Measurements from ENCODE around the gene AP2A2. TPM values are rescaled to one million over a fixed set of nuclear protein-coding genes. Genes with fewer than 3 reads are reported as not detected.

Gene AP2A2
- total RNA-seq, 1 experiment from 2014 or later: 29.6 TPM

DNA sequence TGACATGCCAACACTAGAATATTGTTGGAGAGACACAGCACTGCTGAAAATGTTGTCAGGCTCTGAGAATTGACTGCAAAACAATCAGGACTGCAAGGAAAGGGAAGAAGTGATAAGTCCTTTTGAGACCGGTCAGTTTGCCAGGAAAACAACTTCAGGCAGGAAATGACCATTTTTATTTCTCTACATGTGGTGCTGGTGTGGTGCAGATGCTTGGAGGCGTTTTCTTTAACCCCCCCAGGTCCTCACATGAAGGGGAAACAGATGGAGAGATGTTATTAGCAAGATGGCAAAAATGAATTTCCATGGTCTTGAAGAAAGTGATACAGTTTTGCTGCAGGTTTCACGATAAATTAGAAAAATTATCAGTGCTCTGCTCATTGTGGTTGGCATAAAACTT, 5.7 kb downstream of the AP2A2 start:
- Histone ChIP-seq H3K4me3 (ENCODE audit: low read length) (no peak overlapping the region), H3K36me3 (ENCODE audit: low read depth, low read length) (no peaks in the 10 kb centered on the region; the same call in 1 of the 2 replicates), H3K9me2 (replicated peaks; ENCODE audit: low read length) (no peaks in the 10 kb centered on the region), H3K27me3 (ENCODE audit: low read length) (no peaks in the 10 kb centered on the region), H3F3A (ENCODE audit: low read length, unreplicated experiment) (no peaks in the 10 kb centered on the region), H3K9me3 (ENCODE audit: low read length) (no peaks in the 10 kb centered on the region), H4K20me1 (ENCODE audit: low read length) (peaks cover 12% of the 10 kb centered on the region), H3K79me2 (ENCODE audit: low read length) (peaks cover 93% of the 10 kb centered on the region), H3K27ac (ENCODE audit: low read length) (no peak overlapping the region), H3K4me2 (ENCODE audit: low read length) (no peak overlapping the region), H2AFZ (ENCODE audit: low read length) (no peak overlapping the region), H3K4me1 (ENCODE audit: insufficient read depth, low read length) (peaks cover 8% of the 10 kb centered on the region), H3K9ac (ENCODE audit: low read length) (no peak overlapping the region)
- POLR2A ChIA-PET (ENCODE audit: unreplicated experiment): no interaction called here
- CTCF ChIA-PET: no interaction called here
- intact Hi-C loops (cut with micrococcal nuclease): no loop called here
- DNase-seq (no peak), ATAC-seq (no peak)
- BruUV-seq (replicated peaks): no TSS peak
- TF ChIP-seq EZH2 (IDR thresholded peaks at IDR 0.05; ENCODE audit: low read length, unreplicated experiment): no peak
- TF ChIP-seq, protein P1, sequence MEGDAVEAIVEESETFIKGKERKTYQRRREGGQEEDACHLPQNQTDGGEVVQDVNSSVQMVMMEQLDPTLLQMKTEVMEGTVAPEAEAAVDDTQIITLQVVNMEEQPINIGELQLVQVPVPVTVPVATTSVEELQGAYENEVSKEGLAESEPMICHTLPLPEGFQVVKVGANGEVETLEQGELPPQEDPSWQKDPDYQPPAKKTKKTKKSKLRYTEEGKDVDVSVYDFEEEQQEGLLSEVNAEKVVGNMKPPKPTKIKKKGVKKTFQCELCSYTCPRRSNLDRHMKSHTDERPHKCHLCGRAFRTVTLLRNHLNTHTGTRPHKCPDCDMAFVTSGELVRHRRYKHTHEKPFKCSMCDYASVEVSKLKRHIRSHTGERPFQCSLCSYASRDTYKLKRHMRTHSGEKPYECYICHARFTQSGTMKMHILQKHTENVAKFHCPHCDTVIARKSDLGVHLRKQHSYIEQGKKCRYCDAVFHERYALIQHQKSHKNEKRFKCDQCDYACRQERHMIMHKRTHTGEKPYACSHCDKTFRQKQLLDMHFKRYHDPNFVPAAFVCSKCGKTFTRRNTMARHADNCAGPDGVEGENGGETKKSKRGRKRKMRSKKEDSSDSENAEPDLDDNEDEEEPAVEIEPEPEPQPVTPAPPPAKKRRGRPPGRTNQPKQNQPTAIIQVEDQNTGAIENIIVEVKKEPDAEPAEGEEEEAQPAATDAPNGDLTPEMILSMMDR (conservative IDR thresholded peaks at IDR 0.05; ENCODE audit: low read depth, low read length): no peak

DNA sequence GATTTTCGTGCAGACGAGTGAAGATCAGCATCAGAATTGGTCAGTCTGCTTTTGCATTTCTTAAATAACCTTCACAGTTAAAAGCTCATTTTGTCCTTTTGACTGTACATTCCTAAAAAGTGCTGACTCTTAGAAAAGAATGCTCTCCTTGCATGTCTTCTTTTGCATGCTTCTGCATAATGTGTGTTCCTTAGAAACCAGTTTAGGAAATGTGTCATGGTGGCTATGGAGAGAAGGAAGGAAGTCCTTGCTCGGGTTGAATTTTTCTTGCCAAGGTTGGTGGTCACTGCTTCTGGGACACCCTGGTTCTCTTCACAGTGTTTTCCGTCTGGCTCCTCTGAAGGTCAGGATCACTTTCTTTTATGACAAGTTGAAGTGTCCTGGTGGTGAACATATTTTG, 6.8 kb downstream of the AP2A2 start:
- ATAC-seq (no peak), DNase-seq (no peak)
- Histone ChIP-seq H3K27ac (ENCODE audit: low read length) (no peak overlapping the region), H3K9me3 (ENCODE audit: low read length) (no peaks in the 10 kb centered on the region), H3F3A (ENCODE audit: low read length, unreplicated experiment) (no peaks in the 10 kb centered on the region), H3K27me3 (ENCODE audit: low read length) (no peaks in the 10 kb centered on the region), H3K4me1 (ENCODE audit: insufficient read depth, low read length) (no peaks in the 10 kb centered on the region), H3K4me3 (ENCODE audit: low read length) (no peak overlapping the region), H3K9ac (ENCODE audit: low read length) (no peak overlapping the region), H3K9me2 (replicated peaks; ENCODE audit: low read length) (no peaks in the 10 kb centered on the region), H3K4me2 (ENCODE audit: low read length) (no peak overlapping the region), H4K20me1 (ENCODE audit: low read length) (peaks cover 4% of the 10 kb centered on the region; the same call in 1 of the 2 replicates), H3K79me2 (ENCODE audit: low read length) (peaks cover 93% of the 10 kb centered on the region), H3K36me3 (ENCODE audit: low read depth, low read length) (no peaks in the 10 kb centered on the region; the same call in 1 of the 2 replicates), H2AFZ (ENCODE audit: low read length) (no peak overlapping the region)
- intact Hi-C loops (cut with micrococcal nuclease): no loop called here
- BruUV-seq (replicated peaks): no TSS peak
- POLR2A ChIA-PET (ENCODE audit: unreplicated experiment): no interaction called here
- CTCF ChIA-PET: no interaction called here
- TF ChIP-seq EZH2phosphoT487 (IDR thresholded peaks at IDR 0.05; ENCODE audit: borderline replicate concordance, low read length) (no peak), EZH2 (IDR thresholded peaks at IDR 0.05; ENCODE audit: low read length, unreplicated experiment) (no peak)
- TF ChIP-seq, protein P1 (conservative IDR thresholded peaks at IDR 0.05; ENCODE audit: low read depth, low read length): no peak

DNA sequence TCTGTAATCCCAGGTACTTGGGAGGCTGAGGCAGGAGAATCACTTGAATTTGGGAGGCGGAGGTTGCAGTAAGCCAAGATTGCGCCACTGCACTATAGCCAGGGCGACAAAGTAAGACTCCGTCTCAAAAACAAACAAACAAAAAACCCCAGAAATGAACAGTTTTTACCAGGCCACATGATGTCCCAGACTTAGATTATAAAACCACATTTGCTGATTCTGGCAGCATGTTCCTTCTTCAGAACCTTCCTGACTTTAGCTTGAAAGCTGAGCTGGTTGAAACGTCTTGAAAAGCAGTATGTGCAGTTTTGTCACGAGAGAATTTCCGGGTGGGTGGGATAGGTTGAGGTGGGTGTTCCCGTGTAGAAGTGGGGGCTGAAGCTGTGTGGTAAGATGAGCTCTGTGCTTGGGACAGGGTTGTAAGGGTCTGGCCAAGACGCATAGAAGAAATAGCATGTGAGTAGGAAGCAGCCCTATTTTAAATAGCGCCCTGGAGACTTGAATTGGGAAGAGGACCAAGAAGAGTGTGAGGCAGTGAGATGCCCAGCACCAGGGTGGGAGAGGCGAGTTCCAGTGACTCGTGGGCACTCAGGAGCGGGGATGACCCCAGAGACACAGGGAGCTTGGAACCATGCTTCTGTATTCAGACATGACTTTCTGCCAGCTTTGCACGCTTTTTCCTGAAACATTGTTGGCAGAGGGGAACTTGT, 7.6 kb downstream of the AP2A2 start:
- no peaks in the 10 kb centered on the region for H3K9me3 ChIP-seq (ENCODE audit: low read length)
- no peak overlapping the region for H3K9ac ChIP-seq (ENCODE audit: low read length)
- no peak for DNase-seq
- H3K27ac ChIP-seq (ENCODE audit: low read length): no peak overlapping the region
- no peaks in the 10 kb centered on the region; the same call in 1 of the 2 replicates for H4K20me1 ChIP-seq (ENCODE audit: low read length)
- H3K4me3 ChIP-seq (ENCODE audit: low read length): no peak overlapping the region
- H3K4me1 ChIP-seq (ENCODE audit: insufficient read depth, low read length): no peaks in the 10 kb centered on the region
- BruUV-seq (replicated peaks): no TSS peak
- TF ChIP-seq, protein P1 (conservative IDR thresholded peaks at IDR 0.05; ENCODE audit: low read depth, low read length): no peak
- TF ChIP-seq EZH2 (IDR thresholded peaks at IDR 0.05; ENCODE audit: low read length, unreplicated experiment) (no peak), EZH2phosphoT487 (IDR thresholded peaks at IDR 0.05; ENCODE audit: borderline replicate concordance, low read length) (no peak)
- no peaks in the 10 kb centered on the region for H3F3A ChIP-seq (ENCODE audit: low read length, unreplicated experiment)
- no peak for ATAC-seq
- H3K4me2 ChIP-seq (ENCODE audit: low read length): no peak overlapping the region
- H3K27me3 ChIP-seq (ENCODE audit: low read length): no peaks in the 10 kb centered on the region
- H3K36me3 ChIP-seq (ENCODE audit: low read depth, low read length): no peaks in the 10 kb centered on the region
- ChIA-PET POLR2A (ENCODE audit: unreplicated experiment) (no interaction called here), CTCF (no interaction called here)
- intact Hi-C loops (cut with micrococcal nuclease): no loop called here
- H3K9me2 ChIP-seq (replicated peaks; ENCODE audit: low read length): no peaks in the 10 kb centered on the region
- peaks cover 93% of the 10 kb centered on the region for H3K79me2 ChIP-seq (ENCODE audit: low read length)
- H2AFZ ChIP-seq (ENCODE audit: low read length): no peak overlapping the region

All from PC-3 (cell line).